ENCODE measurements around the gene FMN1.

DNA sequence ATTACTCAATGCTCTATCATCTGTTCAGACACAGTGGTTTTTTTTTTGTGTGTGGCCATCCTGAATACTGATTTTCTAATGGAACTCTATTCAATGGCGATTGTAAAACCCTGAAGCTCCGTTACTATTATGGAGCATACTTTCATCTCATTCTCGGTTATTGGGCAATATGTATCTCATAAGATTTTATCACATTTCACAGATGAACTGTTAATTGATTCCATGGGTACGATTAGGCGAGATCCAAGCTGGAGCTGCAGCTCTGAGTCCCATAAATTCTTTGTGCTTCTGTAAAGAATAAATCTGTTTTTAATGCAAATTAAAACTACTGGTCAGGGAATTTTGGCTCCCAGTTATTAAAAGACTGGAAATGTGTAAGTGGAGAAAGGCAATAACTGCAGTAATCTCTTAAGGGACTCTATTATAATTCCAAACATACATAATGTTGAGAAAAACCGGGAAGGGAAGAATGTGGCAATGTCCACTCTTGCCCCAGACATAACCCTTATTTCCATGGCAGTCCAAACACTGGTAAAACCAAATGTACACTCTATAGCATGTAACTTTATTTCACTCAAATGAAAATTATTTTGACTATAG lies 394.5 kb downstream of the FMN1 start:
- TF ChIP-seq, protein P1, sequence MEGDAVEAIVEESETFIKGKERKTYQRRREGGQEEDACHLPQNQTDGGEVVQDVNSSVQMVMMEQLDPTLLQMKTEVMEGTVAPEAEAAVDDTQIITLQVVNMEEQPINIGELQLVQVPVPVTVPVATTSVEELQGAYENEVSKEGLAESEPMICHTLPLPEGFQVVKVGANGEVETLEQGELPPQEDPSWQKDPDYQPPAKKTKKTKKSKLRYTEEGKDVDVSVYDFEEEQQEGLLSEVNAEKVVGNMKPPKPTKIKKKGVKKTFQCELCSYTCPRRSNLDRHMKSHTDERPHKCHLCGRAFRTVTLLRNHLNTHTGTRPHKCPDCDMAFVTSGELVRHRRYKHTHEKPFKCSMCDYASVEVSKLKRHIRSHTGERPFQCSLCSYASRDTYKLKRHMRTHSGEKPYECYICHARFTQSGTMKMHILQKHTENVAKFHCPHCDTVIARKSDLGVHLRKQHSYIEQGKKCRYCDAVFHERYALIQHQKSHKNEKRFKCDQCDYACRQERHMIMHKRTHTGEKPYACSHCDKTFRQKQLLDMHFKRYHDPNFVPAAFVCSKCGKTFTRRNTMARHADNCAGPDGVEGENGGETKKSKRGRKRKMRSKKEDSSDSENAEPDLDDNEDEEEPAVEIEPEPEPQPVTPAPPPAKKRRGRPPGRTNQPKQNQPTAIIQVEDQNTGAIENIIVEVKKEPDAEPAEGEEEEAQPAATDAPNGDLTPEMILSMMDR (IDR thresholded peaks at IDR 0.05), result no peak
- no peak for TF ChIP-seq JUN (CRISPR knock-in tag; IDR thresholded peaks at IDR 0.05)
- no peak for TF ChIP-seq TEAD4 (CRISPR knock-in tag; IDR thresholded peaks at IDR 0.05)
- TF ChIP-seq, protein P2, sequence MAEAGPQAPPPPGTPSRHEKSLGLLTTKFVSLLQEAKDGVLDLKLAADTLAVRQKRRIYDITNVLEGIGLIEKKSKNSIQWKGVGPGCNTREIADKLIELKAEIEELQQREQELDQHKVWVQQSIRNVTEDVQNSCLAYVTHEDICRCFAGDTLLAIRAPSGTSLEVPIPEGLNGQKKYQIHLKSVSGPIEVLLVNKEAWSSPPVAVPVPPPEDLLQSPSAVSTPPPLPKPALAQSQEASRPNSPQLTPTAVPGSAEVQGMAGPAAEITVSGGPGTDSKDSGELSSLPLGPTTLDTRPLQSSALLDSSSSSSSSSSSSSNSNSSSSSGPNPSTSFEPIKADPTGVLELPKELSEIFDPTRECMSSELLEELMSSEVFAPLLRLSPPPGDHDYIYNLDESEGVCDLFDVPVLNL (CRISPR knock-in tag; IDR thresholded peaks at IDR 0.05; ENCODE audit: borderline replicate concordance, low read depth), result no peak
- no peak for TF ChIP-seq NR3C1 (CRISPR knock-in tag; conservative IDR thresholded peaks at IDR 0.05; ENCODE audit: low read depth)
- TF ChIP-seq, protein P3, sequence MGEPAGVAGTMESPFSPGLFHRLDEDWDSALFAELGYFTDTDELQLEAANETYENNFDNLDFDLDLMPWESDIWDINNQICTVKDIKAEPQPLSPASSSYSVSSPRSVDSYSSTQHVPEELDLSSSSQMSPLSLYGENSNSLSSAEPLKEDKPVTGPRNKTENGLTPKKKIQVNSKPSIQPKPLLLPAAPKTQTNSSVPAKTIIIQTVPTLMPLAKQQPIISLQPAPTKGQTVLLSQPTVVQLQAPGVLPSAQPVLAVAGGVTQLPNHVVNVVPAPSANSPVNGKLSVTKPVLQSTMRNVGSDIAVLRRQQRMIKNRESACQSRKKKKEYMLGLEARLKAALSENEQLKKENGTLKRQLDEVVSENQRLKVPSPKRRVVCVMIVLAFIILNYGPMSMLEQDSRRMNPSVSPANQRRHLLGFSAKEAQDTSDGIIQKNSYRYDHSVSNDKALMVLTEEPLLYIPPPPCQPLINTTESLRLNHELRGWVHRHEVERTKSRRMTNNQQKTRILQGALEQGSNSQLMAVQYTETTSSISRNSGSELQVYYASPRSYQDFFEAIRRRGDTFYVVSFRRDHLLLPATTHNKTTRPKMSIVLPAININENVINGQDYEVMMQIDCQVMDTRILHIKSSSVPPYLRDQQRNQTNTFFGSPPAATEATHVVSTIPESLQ (CRISPR knock-in tag; IDR thresholded peaks at IDR 0.05), result no peak
- no peak for TF ChIP-seq NR2C2 (CRISPR knock-in tag; IDR thresholded peaks at IDR 0.05)
- TF ChIP-seq, protein P4, sequence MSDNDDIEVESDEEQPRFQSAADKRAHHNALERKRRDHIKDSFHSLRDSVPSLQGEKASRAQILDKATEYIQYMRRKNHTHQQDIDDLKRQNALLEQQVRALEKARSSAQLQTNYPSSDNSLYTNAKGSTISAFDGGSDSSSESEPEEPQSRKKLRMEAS (CRISPR knock-in tag; IDR thresholded peaks at IDR 0.05), result no peak
